Keratinocyte (primary cell): Measurements from ENCODE around the gene PHACTR1.

Source experiments
- EZH2 ChIP-seq: IDR thresholded peaks from one replicate; pipeline ENCODE4 v1.6.1; 2012; ENCODE audit warnings: inconsistent platforms, mild to moderate bottlenecking, low read length, moderate library complexity
- TF ChIP-seq, protein P1 (sequence below), 3 experiments: IDR thresholded peaks in 1 of 3; conservative IDR thresholded peaks in 1 of 3; optimal IDR thresholded peaks in 1 of 3; 2 replicates in 2 of 3; 3 replicates in 1 of 3; pipeline versions ENCODE3 to v1.5.1; 2011; ENCODE audit warnings: low read length in 3 of 3, mild to moderate bottlenecking in 3 of 3, moderate library complexity in 2 of 3, control low read depth in 1 of 3, inconsistent platforms in 1 of 3; ENCODE audit not compliant: insufficient read depth in 2 of 3; ENCODE audit errors: extremely low read depth in 1 of 3

DNA sequence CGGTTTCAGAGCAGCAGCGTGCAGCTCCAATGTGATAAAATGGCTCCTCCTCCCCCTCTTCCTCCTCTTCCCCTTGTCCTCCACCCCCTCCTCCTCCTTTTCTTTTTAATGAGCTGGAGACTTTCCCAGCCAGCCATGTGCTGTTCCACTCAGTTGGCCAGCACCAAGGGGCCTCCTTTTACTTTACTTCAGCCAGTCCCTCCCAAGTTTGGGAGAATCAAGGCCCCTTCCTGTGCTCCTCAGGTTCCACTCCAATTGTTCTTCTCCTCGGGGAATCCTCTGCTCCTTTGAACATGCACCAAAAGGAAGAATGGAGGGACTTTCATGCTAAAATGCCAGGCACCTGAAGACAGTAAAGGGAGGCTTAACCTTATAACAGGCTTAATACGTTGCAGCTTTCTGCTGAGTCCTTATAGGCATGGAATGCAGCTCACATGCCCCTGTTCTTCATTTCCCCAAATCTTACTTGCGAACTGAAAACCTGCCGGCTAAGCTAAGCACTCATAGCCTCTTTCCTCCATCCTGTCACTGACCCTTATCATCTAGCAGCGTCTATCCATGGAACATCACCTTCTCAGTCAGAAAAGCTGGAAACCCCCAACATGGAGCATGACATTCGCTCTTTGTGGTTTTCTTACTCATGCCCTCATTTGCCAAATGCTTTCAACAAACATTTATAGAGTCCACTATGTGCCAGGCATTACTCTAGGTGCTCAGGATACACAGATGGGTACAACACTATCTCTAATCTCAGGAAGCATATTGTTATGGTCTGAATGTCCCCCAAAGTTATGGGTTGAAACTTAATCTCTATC lies 170.6 kb downstream of the PHACTR1 start:
- TF ChIP-seq, protein P1, sequence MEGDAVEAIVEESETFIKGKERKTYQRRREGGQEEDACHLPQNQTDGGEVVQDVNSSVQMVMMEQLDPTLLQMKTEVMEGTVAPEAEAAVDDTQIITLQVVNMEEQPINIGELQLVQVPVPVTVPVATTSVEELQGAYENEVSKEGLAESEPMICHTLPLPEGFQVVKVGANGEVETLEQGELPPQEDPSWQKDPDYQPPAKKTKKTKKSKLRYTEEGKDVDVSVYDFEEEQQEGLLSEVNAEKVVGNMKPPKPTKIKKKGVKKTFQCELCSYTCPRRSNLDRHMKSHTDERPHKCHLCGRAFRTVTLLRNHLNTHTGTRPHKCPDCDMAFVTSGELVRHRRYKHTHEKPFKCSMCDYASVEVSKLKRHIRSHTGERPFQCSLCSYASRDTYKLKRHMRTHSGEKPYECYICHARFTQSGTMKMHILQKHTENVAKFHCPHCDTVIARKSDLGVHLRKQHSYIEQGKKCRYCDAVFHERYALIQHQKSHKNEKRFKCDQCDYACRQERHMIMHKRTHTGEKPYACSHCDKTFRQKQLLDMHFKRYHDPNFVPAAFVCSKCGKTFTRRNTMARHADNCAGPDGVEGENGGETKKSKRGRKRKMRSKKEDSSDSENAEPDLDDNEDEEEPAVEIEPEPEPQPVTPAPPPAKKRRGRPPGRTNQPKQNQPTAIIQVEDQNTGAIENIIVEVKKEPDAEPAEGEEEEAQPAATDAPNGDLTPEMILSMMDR (optimal IDR thresholded peaks at IDR 0.05 in 1 of 3, IDR thresholded peaks at IDR 0.05 in 1 of 3, conservative IDR thresholded peaks at IDR 0.05 in 1 of 3; ENCODE audit: extremely low read depth in 1 of 3, insufficient read depth in 2 of 3, low read length in 3 of 3) = no peak
- no peak for TF ChIP-seq EZH2
